ENCODE measurements around the gene MRPS23.

MRPS23 gene

DNA sequence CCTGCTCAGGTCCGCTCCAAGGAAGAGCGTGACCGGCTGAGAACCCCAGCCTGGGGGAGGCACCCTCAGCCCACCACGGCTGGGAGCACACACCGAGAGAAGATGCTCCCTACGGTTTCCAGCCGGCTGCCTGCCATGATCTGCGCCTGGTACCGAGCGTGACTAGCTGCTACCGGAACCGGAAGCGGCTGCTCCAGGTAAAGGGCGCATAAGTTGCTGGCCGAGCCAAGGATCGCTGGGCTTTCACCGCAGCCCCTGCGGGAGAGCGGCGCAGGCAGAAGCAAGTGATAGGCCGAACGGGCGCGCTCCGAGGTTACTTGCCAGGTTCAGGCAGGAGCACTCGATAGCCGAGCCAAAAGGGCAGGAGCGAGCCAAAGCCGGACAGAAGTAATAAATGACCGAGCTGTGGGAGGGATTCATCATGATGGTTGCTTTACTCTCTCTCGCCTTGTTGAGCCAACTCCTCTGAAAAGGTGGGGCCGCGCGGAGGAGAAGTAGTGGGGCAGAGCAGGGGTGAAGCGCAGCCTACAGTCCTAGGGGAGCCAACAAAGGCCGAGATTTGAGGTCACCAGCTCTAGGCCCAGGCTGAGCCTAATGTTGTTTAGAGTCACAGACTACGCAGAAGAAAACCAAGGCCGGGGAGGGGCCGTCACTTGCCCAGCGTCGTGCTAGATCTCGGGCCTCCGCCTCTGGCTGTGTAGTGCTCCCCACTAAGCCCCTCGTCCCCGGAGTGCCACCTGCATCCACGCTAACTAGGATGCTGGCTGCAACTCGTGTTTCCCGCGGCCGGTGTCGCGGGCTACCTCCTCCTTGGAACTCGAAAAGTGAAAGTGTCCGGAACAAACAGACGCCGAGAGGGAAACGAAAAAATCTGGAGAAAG lies at the start of gene MRPS23:
MRPS23 (minus strand) TSS at position 171 of the 881 bp plus-strand sequence; CDS start at position 137, 34 bp downstream.
- peak; percentile 99 for DNase-seq

DNA sequence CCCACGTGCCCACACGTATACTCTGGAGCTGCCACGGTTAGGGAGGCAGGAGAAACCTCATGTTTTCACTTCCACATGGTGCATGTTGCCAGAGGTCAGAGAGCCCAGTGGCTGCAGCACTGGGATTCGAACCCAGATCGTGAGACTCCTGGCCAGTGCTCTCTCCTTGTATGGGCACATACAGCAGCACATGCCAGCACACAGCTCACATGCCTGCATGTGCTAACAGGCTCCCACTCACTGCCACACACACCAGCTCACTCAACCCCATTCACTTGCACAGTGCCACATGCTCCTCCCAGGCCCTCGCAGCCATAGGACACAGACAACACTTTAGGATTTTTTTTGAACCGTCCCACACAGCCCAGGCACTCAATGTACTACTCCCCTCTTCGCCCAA lies 49.5 kb upstream of the MRPS23 start:
- peak; percentile 75 for DNase-seq

GRCh38 chr17:57898487-57899311 lies 48.9 kb upstream of the MRPS23 start:
- no peak for DNase-seq

DNA sequence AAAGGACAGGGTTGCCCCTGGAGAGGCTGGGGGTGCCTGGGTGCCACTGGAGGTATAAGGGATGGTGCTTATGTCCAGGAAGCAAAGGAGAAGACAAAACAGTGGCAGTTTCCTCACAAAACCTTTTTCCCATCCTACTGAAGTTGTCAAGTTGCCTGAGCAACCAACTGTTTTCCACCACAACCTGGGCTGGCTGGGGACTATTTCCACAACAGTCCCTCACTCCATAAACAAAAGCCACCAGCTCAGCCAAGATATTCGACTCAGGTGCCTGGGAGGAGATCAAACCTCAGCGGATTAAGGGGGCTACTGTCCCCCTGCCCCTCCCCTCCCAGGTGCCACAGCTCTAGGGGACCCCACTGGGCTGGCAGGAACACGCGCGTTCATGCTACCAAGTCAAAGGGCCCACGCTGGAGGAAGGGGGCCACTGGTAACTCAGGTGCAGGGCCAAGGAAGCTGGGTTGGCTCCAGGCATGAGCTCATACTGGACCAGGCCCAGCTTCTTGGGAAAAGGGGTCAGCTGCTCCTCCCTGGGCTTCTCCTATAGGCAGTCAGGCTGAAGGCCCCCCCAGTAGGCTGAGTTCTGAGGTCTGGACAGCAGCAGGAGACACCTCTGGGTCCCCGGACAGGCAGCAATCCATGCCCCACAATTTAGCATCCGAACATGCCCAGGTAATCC lies 45.7 kb upstream of the MRPS23 start:
- DNase-seq = no peak

DNA sequence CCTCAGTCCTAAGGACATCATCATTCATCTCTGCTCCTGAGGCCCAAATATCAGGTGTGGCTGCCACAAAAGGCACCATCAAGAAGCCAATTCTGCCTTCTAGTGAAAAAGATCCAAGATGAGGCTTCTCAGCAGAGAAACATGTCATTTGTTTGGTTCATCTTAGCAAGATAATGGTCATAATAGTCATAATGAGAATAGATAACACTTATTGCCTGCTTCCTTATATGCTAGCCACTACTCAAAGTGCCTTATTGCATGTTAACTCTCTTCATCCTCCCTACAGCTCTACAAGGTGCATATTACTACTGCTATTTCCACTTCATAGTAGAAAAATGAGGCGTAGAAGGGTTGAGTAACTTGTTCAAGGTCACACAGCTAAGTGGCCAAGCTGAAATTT lies 45.0 kb upstream of the MRPS23 start:
- no peak for DNase-seq

DNA sequence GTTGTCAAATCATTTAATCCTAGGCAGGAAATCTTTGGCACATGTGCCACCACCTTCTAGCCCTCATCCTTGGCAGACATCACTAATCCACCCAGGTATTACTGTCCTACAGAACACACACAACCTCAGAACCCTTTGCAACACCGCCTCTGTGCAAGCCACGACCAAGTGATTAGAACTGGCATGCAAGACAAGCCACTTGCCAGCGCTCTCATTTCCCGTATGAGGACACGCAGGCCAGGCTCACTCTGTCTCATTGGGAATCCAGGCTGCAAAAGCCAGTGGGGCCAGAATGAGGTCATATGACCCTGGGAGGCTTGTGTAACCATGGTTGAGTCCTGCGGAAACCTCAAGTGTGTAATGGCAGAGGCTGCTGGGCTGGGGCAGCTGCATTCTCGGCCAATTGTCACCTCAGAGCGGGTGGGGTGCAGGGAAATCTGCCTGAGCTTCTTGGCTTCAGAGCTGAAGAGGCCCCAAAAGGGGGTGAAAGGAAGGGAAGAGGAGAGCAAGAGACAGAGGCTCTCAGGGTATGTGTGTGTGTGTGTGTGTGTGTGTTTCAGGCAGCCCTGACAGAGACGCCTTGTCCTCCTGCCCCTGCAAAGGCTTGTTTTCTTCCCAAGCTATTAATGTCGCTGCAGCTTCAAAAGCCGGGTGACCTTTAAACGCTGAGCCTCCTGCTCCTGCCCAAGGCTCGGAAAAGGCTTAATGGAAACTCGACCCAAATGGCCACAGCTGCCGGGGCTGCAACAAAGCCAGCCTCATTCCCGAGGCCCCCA lies 43.2 kb upstream of the MRPS23 start:
- peak; percentile 100 for DNase-seq

DNA sequence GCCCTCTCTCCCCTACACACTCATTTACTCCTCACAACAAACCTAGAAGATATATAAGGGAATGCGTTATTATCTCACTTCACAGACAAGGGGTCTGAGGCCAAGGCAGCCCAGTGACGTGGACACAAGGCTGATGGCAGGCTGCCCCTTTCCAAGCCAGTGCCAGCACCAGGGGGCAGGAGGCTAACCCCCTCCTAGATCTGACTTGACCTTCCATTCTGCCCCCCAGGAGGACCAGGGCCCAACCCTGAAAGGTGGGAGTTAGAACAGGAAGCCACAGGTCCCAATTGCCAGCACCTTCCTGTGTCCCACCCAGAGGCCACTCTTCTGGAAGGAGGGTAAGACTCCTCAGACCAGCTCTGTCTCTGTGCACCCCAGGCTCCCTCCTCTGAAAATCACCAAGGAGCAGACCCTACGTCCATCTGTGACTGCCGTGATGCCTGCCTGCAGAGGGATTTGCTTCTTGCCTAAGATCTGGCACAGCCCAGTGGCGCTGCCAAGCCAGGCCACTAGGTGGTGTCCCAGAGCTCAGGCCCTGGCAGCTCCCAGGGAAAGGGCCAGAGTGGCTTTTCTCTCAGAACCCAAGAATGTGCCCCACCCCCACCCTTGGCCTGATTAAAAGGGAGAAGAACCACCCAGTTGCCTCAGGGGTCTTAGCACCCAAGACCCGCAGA lies 42.4 kb upstream of the MRPS23 start:
- DNase-seq = peak; percentile 91

GRCh38 chr17:57890857-57891232 lies 41.0 kb upstream of the MRPS23 start:
- no peak for DNase-seq

GRCh38 chr17:57889892-57890856 lies 40.3 kb upstream of the MRPS23 start:
- no peak for DNase-seq

GRCh38 chr17:57889252-57889651 lies 39.4 kb upstream of the MRPS23 start:
- DNase-seq = no peak

GRCh38 chr17:57888311-57889216 lies 38.7 kb upstream of the MRPS23 start:
- DNase-seq = no peak

DNA sequence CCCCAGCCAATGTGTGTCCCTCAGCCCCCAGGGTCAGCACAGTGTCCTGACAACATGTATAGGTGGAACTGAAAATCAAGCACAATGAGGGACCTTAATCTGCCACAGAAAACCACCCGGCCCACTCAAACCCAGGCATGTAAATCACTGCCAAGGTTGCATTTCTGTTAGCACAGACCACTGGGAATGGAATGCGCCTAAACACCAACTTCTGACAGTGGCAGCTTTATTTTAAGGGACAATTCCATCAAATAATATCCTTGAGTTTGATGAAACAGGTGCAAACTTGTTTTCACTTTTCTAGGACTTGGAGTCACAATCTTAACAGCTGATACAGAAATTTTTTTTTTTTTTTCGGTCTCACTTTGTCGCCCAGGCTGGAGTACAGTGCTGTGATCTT lies 37.3 kb upstream of the MRPS23 start:
- no peak for DNase-seq

DNA sequence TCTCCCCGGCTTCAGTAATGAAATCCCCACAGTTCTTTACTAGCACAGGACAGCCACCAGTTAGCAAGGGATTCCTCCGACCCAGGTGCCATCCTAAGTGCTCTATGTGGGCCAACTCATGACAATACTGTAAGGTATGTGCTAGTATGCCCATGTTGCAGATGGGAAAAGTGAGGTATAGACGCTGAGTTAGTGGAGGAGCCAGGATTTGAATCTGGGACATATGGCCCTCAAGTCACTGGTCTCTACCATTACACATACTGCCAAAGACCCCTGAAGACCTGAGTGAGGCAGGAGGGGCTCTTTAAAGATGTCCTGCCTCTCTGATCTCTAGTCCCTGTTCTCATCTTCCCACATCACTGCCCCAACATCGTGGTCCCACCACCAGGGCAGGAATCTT lies 36.2 kb upstream of the MRPS23 start:
- no peak for DNase-seq

DNA sequence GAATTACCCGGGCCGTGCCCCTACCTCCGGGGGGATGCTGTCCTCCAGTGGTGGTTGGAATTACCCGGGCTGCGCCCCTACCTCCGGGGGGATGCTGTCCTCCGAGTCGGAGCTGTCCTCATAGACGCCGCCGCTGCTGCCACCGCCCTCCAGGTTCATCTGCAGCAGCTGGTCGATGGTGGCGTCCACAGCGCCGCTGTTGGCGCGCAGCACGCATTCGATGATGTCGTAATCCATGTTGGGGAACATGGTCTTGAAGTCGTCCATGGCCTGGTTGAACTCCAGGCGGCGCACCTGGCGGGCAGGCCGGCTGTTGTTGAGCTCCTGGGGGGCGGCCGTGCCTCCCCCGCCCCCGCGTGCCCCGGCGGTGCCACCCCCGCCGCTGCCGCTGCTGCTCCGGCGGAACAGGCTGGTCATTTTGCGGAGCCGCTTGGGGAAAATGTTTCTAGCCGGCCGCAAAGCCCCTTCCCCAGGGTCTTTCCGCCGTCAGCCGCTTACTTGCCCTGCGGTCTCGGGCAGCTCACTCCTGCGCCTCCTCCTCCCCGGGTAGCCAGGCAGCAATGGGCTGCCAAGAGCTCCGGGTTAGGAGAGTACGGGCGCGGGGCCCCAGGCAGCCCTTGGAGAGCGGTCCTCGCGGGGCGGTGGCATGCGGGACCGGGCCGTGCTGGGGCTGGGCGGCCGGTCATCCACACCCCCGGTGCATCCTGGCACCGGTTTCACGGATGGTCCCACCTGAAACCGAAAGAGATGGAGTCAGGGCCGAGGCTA lies 35.5 kb upstream of the MRPS23 start:
- no peak for DNase-seq

DNA sequence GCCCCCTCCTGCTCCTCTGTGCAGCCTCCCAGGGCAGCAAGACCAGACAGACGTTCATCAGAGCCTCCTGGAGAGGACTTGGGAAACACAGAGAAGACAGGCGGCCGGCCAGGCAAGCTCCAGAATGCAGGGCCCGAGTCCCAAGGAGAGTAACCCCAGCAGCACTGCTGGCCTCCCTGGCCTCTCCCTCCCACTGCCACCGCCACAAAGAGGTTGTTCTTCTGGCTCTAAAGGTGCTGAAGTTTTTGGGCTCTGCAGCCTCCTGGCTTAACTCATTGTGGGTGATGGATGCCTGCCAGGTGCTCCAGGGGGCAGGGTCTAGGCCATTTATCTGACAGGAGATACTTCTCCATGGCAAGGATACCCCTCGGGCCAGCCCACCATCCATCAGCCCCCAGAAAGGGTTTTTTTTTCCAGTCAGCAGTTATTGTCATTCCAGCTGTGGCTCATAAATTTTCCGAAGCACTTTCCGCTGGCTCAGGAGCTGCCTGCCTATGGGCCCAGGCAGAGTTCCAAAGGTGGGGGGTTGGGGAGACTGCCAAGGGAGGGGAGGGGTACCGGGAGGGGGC lies 32.0 kb upstream of the MRPS23 start:
- no peak for DNase-seq

GRCh38 chr17:57881143-57881542 lies 31.3 kb upstream of the MRPS23 start:
- DNase-seq = no peak

- DNase-seq = no peak
These were observed 30.2 kb upstream of the MRPS23 start for GRCh38 chr17:57880086-57880456.

- DNase-seq = no peak
These were observed 29.7 kb upstream of the MRPS23 start for GRCh38 chr17:57879437-57880085.

Measured in MV-4-11 (cell line).